Measurements from ENCODE around the gene POLR2E.

POLR2E gene

DNA sequence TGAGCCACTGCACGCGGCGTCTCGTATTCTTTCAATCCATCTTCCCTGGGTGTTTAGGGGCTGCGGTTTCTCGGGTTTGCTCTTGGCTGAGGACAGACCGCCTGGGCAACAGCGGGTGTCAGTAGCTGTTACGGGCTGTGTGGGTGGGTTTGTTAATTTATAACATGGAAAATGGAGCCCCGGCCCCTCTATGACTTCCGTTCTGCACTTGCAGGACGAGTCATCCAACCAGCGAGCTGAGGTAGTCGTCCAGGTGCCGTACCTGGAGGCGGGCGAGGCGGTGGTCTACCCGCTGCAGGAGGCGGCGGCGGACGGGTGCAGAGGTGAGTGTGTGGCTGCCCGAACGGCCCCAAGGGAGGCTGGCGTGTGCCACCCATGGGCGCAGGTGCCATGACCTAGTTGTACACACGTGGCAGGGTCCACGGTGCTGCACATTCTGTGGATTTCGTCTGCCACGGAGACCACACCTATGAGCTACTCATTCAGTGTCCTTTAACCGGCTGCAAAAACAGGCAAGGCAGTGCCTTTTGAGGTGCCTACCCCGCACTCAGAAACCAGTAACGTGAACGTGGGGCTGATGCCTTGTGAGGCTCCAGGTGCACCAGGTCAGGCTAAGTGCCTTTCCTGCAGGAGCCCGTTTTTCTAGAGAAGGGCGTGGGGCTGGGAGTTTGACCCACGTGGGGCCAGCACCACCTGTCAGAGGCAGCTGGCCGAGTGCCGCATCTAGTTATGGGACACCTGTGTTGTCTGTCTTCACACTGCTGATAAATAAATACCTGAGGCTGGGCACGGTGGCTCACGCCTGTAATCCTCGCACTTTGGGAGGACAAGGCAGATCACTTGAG lies 10.9 kb downstream of the POLR2E start:
- WGBS, 2 donors (ENCODE audit: extremely low coverage in 2 of 2, insufficient read length in 2 of 2, insufficient replicate concordance in 1 of 2): no CpG with 5 or more reads among the region's 43 CpGs
- peaks cover 0 to 2% of the 10 kb centered on the region in 2 donors for H3K4me1 ChIP-seq (ENCODE audit: control insufficient read depth in 2 of 2, insufficient read depth in 1 of 2, low read depth in 1 of 2, low read length in 2 of 2)
- no peaks in the 10 kb centered on the region for H3K27me3 ChIP-seq (ENCODE audit: control insufficient read depth in 3 of 3, insufficient read depth in 3 of 3, low read depth in 1 of 3, low read length in 3 of 3)
- H2BK15ac ChIP-seq (ENCODE audit: low read length): no peak overlapping the region
- H4K8ac ChIP-seq (ENCODE audit: low read depth, low read length): no peak overlapping the region
- H3K23ac ChIP-seq (ENCODE audit: low read depth, low read length, poor library complexity): peak overlapping the region; percentile 98
- H3K14ac ChIP-seq (ENCODE audit: low read length): peak overlapping the region; percentile 71
- H3K4me2 ChIP-seq (ENCODE audit: insufficient read depth, low read length, poor library complexity, severe bottlenecking): no peak overlapping the region
- H2AFZ ChIP-seq (ENCODE audit: low read length): no peak overlapping the region
- peaks cover 20 to 84% of the 10 kb centered on the region in 2 donors for H3K36me3 ChIP-seq (replicated peaks in 1 of 2; ENCODE audit: control insufficient read depth in 2 of 2, insufficient read depth in 2 of 2, low read length in 2 of 2)
- no peak overlapping the region for H2BK5ac ChIP-seq (ENCODE audit: low read length)
- no peak overlapping the region for H3K4me3 ChIP-seq (ENCODE audit: low read length in 2 of 2)
- H2BK12ac ChIP-seq (ENCODE audit: low read length): peak overlapping the region; percentile 94
- H3K18ac ChIP-seq (ENCODE audit: low read length): peak overlapping the region; percentile 38
- no peak overlapping the region for H3K27ac ChIP-seq (replicated peaks; ENCODE audit: low read length)
- peak overlapping the region; percentile 53 for H3K4ac ChIP-seq (ENCODE audit: low read length)
- no peak overlapping the region for H2AK5ac ChIP-seq (ENCODE audit: low read depth, low read length)
- H3K9ac ChIP-seq (ENCODE audit: low read depth, low read length, poor library complexity): no peak overlapping the region
- no peak overlapping the region for H2BK120ac ChIP-seq (ENCODE audit: low read depth, low read length)
- no peak overlapping the region for H4K91ac ChIP-seq (ENCODE audit: low read depth, low read length, poor library complexity)
- no peaks in the 10 kb centered on the region for H3K9me3 ChIP-seq (replicated peaks in 1 of 2; ENCODE audit: control insufficient read depth in 2 of 2, insufficient read depth in 1 of 2, low read depth in 1 of 2, low read length in 2 of 2)
- H3K79me1 ChIP-seq (ENCODE audit: low read depth, low read length): peaks cover 7% of the 10 kb centered on the region
- no peak for DNase-seq (ENCODE audit: low spot score)

DNA sequence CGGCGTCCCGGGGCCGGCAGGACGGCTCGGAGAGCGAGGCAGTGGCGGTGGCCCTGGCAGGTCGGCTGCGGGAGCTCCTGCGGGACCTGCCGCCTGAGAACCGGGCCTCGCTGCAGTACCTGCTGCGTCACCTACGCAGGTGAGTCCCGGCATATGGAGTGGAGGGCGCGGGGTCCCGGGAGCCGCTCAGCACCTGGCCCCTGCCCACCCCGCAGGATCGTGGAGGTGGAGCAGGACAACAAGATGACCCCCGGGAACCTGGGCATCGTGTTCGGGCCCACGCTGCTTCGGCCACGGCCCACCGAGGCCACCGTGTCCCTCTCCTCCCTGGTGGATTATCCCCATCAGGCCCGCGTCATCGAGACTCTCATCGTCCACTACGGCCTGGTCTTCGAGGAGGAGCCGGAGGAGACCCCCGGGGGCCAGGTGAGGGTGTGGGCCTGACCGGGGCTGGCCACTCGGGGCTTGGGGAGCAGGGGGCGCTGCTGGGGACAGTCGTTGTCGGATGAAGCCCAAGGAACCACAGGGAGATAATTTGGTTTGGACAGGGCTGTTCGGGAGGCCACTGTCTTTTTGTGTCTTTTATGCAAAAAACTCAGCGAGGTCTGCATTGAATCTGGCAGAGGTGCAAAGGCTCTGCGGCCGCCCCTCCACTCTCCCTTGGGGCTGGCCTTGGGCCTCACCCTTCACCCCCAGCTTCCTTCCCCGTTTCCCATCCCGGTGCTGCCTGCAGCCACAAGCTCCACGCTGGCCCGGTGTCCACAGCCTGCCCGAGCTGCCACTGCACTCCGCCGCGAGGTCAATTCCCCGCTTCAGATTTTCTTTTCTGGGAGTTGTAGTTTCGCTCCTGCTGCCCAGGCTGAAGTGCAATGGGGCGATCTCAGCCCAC lies 12.0 kb downstream of the POLR2E start:
- H3K23ac ChIP-seq (ENCODE audit: low read depth, low read length, poor library complexity): peak overlapping the region; percentile 98
- WGBS, 2 donors (ENCODE audit: extremely low coverage in 2 of 2, insufficient read length in 2 of 2, insufficient replicate concordance in 1 of 2): no CpG with 5 or more reads among the region's 59 CpGs
- H2AK5ac ChIP-seq (ENCODE audit: low read depth, low read length): peak overlapping the region; percentile 75
- H2AFZ ChIP-seq (ENCODE audit: low read length): no peak overlapping the region
- no peak overlapping the region for H2BK15ac ChIP-seq (ENCODE audit: low read length)
- no peak overlapping the region for H3K14ac ChIP-seq (ENCODE audit: low read length)
- H3K4me1 ChIP-seq (ENCODE audit: control insufficient read depth in 2 of 2, insufficient read depth in 1 of 2, low read depth in 1 of 2, low read length in 2 of 2): peaks cover 0 to 2% of the 10 kb centered on the region in 2 donors
- peaks cover 17 to 75% of the 10 kb centered on the region in 2 donors for H3K36me3 ChIP-seq (replicated peaks in 1 of 2; ENCODE audit: control insufficient read depth in 2 of 2, insufficient read depth in 2 of 2, low read length in 2 of 2)
- H2BK120ac ChIP-seq (ENCODE audit: low read depth, low read length): no peak overlapping the region
- H3K9me3 ChIP-seq (replicated peaks in 1 of 2; ENCODE audit: control insufficient read depth in 2 of 2, insufficient read depth in 1 of 2, low read depth in 1 of 2, low read length in 2 of 2): no peaks in the 10 kb centered on the region
- H2BK5ac ChIP-seq (ENCODE audit: low read length): no peak overlapping the region
- no peak overlapping the region for H3K27ac ChIP-seq (replicated peaks; ENCODE audit: low read length)
- peak overlapping the region; percentile 52 for H3K4me2 ChIP-seq (ENCODE audit: insufficient read depth, low read length, poor library complexity, severe bottlenecking)
- no peak for DNase-seq (ENCODE audit: low spot score)
- no peak overlapping the region for H2BK12ac ChIP-seq (ENCODE audit: low read length)
- H4K91ac ChIP-seq (ENCODE audit: low read depth, low read length, poor library complexity): no peak overlapping the region
- no peaks in the 10 kb centered on the region for H3K27me3 ChIP-seq (ENCODE audit: control insufficient read depth in 3 of 3, insufficient read depth in 3 of 3, low read depth in 1 of 3, low read length in 3 of 3)
- H3K9ac ChIP-seq (ENCODE audit: low read depth, low read length, poor library complexity): peak overlapping the region; percentile 4
- H3K4ac ChIP-seq (ENCODE audit: low read length): no peak overlapping the region
- H3K18ac ChIP-seq (ENCODE audit: low read length): peak overlapping the region; percentile 92
- peaks cover 5% of the 10 kb centered on the region for H3K79me1 ChIP-seq (ENCODE audit: low read depth, low read length)
- peak overlapping the region in 1 of 2 donors; percentile 10 for H3K4me3 ChIP-seq (ENCODE audit: low read length in 2 of 2)
- no peak overlapping the region for H4K8ac ChIP-seq (ENCODE audit: low read depth, low read length)

GRCh38 chr19:1082165-1082927 lies 12.8 kb downstream of the POLR2E start:
- Histone ChIP-seq H3K79me1 (ENCODE audit: low read depth, low read length) (peaks cover 6% of the 10 kb centered on the region), H3K4me3 (ENCODE audit: low read length in 2 of 2) (peak overlapping the region in 1 of 2 donors; percentile 24), H3K14ac (ENCODE audit: low read length) (no peak overlapping the region), H3K4ac (ENCODE audit: low read length) (no peak overlapping the region), H2BK120ac (ENCODE audit: low read depth, low read length) (no peak overlapping the region), H2BK5ac (ENCODE audit: low read length) (no peak overlapping the region), H2BK12ac (ENCODE audit: low read length) (no peak overlapping the region), H2AFZ (ENCODE audit: low read length) (no peak overlapping the region), H3K23ac (ENCODE audit: low read depth, low read length, poor library complexity) (peak overlapping the region; percentile 98), H2BK15ac (ENCODE audit: low read length) (no peak overlapping the region), H3K36me3 (replicated peaks in 1 of 2; ENCODE audit: control insufficient read depth in 2 of 2, insufficient read depth in 2 of 2, low read length in 2 of 2) (peaks cover 11 to 67% of the 10 kb centered on the region in 2 donors), H2AK5ac (ENCODE audit: low read depth, low read length) (peak overlapping the region; percentile 75), H3K4me1 (ENCODE audit: control insufficient read depth in 2 of 2, insufficient read depth in 1 of 2, low read depth in 1 of 2, low read length in 2 of 2) (peaks cover 0 to 2% of the 10 kb centered on the region in 2 donors), H3K27ac (replicated peaks; ENCODE audit: low read length) (no peak overlapping the region), H4K8ac (ENCODE audit: low read depth, low read length) (no peak overlapping the region), H3K18ac (ENCODE audit: low read length) (peak overlapping the region; percentile 93), H4K91ac (ENCODE audit: low read depth, low read length, poor library complexity) (no peak overlapping the region), H3K4me2 (ENCODE audit: insufficient read depth, low read length, poor library complexity, severe bottlenecking) (peak overlapping the region; percentile 52), H3K9ac (ENCODE audit: low read depth, low read length, poor library complexity) (peak overlapping the region; percentile 4), H3K9me3 (replicated peaks in 1 of 2; ENCODE audit: control insufficient read depth in 2 of 2, insufficient read depth in 1 of 2, low read depth in 1 of 2, low read length in 2 of 2) (no peaks in the 10 kb centered on the region), H3K27me3 (ENCODE audit: control insufficient read depth in 3 of 3, insufficient read depth in 3 of 3, low read depth in 1 of 3, low read length in 3 of 3) (no peaks in the 10 kb centered on the region)
- DNase-seq (ENCODE audit: low spot score): peak; percentile 69
- no CpG with 5 or more reads among the region's 51 CpGs for WGBS, 2 donors (ENCODE audit: extremely low coverage in 2 of 2, insufficient read length in 2 of 2, insufficient replicate concordance in 1 of 2)
